Gastroesophageal sphincter (tissue), 4 donors: Measurements from ENCODE around the gene CRIP2. TPM values are rescaled to one million over a fixed set of nuclear protein-coding genes. Genes with fewer than 3 reads are reported as not detected.

Experiments used
- ATAC-seq: fragments of 150-250 bp; one replicate; pipeline ENCODE4 v1.9.1; 2016; ENCODE audit warnings: mild to moderate bottlenecking, moderate library complexity
- H3K27ac ChIP-seq, 4 donors: fragments of 200-600 bp; sonication (generic) in 3 of 4; 1 replicate in 3 of 4; 2 replicates in 1 of 4; pipeline ENCODE4 v1.5.1; 2016 to 2019
- H3K27me3 ChIP-seq: fragments of 200-600 bp; sonication (generic); one replicate; pipeline ENCODE4 v1.5.1; 2019
- H3K36me3 ChIP-seq, 2 donors: fragments of 200-600 bp; sonication (generic); one replicate each; pipeline ENCODE4 v1.5.1; 2019; ENCODE audit warnings: control low read depth in 1 of 2
- H3K4me1 ChIP-seq, 3 donors: fragments of 200-600 bp; sonication (generic); 1 replicate in 2 of 3; 2 replicates in 1 of 3; pipeline ENCODE4 v1.5.1; 2016 to 2019; ENCODE audit warnings: control low read depth in 2 of 3
- H3K4me3 ChIP-seq, 2 donors: fragments of 200-600 bp; sonication (generic); one replicate each; pipeline ENCODE4 v1.5.1; 2019; ENCODE audit warnings: mild to moderate bottlenecking in 1 of 2, moderate library complexity in 1 of 2
- H3K9me3 ChIP-seq, 3 donors: fragments of 200-600 bp; sonication (generic); one replicate each; pipeline ENCODE4 v1.5.1; 2017 to 2019; ENCODE audit warnings: control low read depth in 2 of 3
- CTCF ChIP-seq, 4 experiments: fragments of 200-600 bp in 2 of 4; fragments of 450-650 bp in 2 of 4; sonication (generic) in 1 of 4; IDR thresholded peaks; one replicate each; pipeline ENCODE4 v1.5.1; 2017 to 2019; ENCODE audit warnings: antibody characterized with exemption in 4 of 4, mild to moderate bottlenecking in 2 of 4, moderate library complexity in 2 of 4
- EP300 ChIP-seq: sonication (generic); formaldehyde crosslinking; IDR thresholded peaks from one replicate; pipeline ENCODE4 v1.6.1; 2017; ENCODE audit warnings: antibody characterized with exemption, mild to moderate bottlenecking
- POLR2A ChIP-seq, 2 donors: fragments of 450-650 bp; IDR thresholded peaks; one replicate each; pipeline ENCODE4 v1.6.1; 2017; ENCODE audit warnings: antibody characterized with exemption in 2 of 2, mild to moderate bottlenecking in 2 of 2, moderate library complexity in 1 of 2
- POLR2AphosphoS5 ChIP-seq: sonication (generic); formaldehyde crosslinking; IDR thresholded peaks from one replicate; pipeline ENCODE4 v1.6.1; 2017; ENCODE audit warnings: antibody characterized with exemption
- WGBS, 2 donors: methylation state at CpG; one replicate each; pipeline ENCODE4 v1.1.5; 2018; ENCODE audit warnings: low coverage in 1 of 2; 5-methylcytosine and 5-hydroxymethylcytosine counted together
- total RNA-seq, 4 donors: library from RNA; depleted of rRNA; stranded (reverse); fragments of >200 nt; gene quantifications; one replicate each; pipeline ENCODE4 v1.1.0, GENCODE V29; 2016

Gene CRIP2
- total RNA-seq, 4 donors from 2014 or later: 165 to 518 (median 343) TPM

- no peak for TF ChIP-seq EP300
- no peak for TF ChIP-seq POLR2A (IDR thresholded peaks at IDR 0.05)
- no peak for TF ChIP-seq POLR2AphosphoS5
- TF ChIP-seq CTCF (IDR thresholded peaks at IDR 0.05): no peak
- peak overlapping the region in 3 of 4 donors; percentile 78 to 96 (median 92) for H3K27ac ChIP-seq
- ATAC-seq: no peak
- 75% methylated on average over 3 of the region's 20 CpGs; no CpG with 5 or more reads in 1 of the 2 donors for WGBS, 2 donors
- no peaks in the 10 kb centered on the region for H3K9me3 ChIP-seq
- peaks cover 0 to 80% of the 10 kb centered on the region in 2 donors for H3K36me3 ChIP-seq
- peaks cover 3 to 50% (median 31%) of the 10 kb centered on the region in 3 donors for H3K4me1 ChIP-seq
- H3K27me3 ChIP-seq: no peaks in the 10 kb centered on the region
- H3K4me3 ChIP-seq: no peak overlapping the region
Observed at GRCh38 chr14:105467249-105467941, 7.2 kb upstream of the CRIP2 start.

- Histone ChIP-seq H3K27ac (peak overlapping the region in 3 of 4 donors; percentile 78 to 96 (median 92)), H3K9me3 (no peaks in the 10 kb centered on the region), H3K36me3 (peaks cover 0 to 74% of the 10 kb centered on the region in 2 donors), H3K27me3 (no peaks in the 10 kb centered on the region), H3K4me3 (no peak overlapping the region), H3K4me1 (peaks cover 3 to 57% (median 37%) of the 10 kb centered on the region in 3 donors)
- ATAC-seq: no peak
- TF ChIP-seq POLR2AphosphoS5 (no peak), POLR2A (IDR thresholded peaks at IDR 0.05) (no peak), CTCF (IDR thresholded peaks at IDR 0.05) (no peak), EP300 (no peak)
- no CpG with 5 or more reads among the region's 22 CpGs for WGBS, 2 donors
Observed at GRCh38 chr14:105467942-105468471, 6.6 kb upstream of the CRIP2 start.

- ATAC-seq: peak; percentile 61
Observed at GRCh38 chr14:105468621-105469241, 5.9 kb upstream of the CRIP2 start.

GRCh38 chr14:105469456-105470349 is 4.9 kb upstream of the CRIP2 start:
- Histone ChIP-seq H3K27ac (peak overlapping the region in 3 of 4 donors; percentile 78 to 96 (median 92)), H3K27me3 (no peaks in the 10 kb centered on the region), H3K9me3 (no peaks in the 10 kb centered on the region), H3K36me3 (peaks cover 0 to 57% of the 10 kb centered on the region in 2 donors), H3K4me1 (peaks cover 3 to 69% (median 49%) of the 10 kb centered on the region in 3 donors), H3K4me3 (no peak overlapping the region)
- TF ChIP-seq POLR2AphosphoS5 (no peak), CTCF (IDR thresholded peaks at IDR 0.05) (no peak), EP300 (no peak), POLR2A (IDR thresholded peaks at IDR 0.05) (no peak)
- WGBS, 2 donors: no CpG with 5 or more reads among the region's 54 CpGs
- ATAC-seq: no peak

More at GRCh38 chr14:105468621-105469241, 5.9 kb upstream of the CRIP2 start:
- no peak for TF ChIP-seq EP300
- TF ChIP-seq CTCF (IDR thresholded peaks at IDR 0.05): peak in 1 of 4 experiments; percentile 12
- peaks cover 0 to 67% of the 10 kb centered on the region in 2 donors for H3K36me3 ChIP-seq
- no peak overlapping the region for H3K4me3 ChIP-seq
- 20% methylated on average over 1 of the region's 19 CpGs; no CpG with 5 or more reads in 1 of the 2 donors for WGBS, 2 donors
- H3K9me3 ChIP-seq: no peaks in the 10 kb centered on the region
- H3K4me1 ChIP-seq: peaks cover 3 to 64% (median 45%) of the 10 kb centered on the region in 3 donors
- peak overlapping the region; percentile 8 to 96 (median 85) for H3K27ac ChIP-seq
- H3K27me3 ChIP-seq: no peaks in the 10 kb centered on the region
